SK-N-SH treated with all-trans-retinoic acid at 6 μM for 48 hours (cell line): Measurements from ENCODE around the gene MPP7.

Experiments used
- CREB5 ChIP-seq: fragments of 250-450 bp; sonication (Bioruptor Pico); IDR thresholded peaks from 2 replicates; pipeline ENCODE4 v1.5.1; 2020; ENCODE audit warnings: low read depth, mild to moderate bottlenecking, moderate library complexity
- ESRRG ChIP-seq: fragments of 250-450 bp; sonication (Bioruptor Pico); IDR thresholded peaks from 2 replicates; pipeline ENCODE4 v1.6.1; 2021; ENCODE audit warnings: mild to moderate bottlenecking
- OSR1 ChIP-seq: fragments of 250-450 bp; sonication (Bioruptor Pico); IDR thresholded peaks from 2 replicates; pipeline ENCODE4 v1.8.0; 2022; ENCODE audit warnings: moderate library complexity, mild to moderate bottlenecking, inconsistent platforms
- PATZ1 ChIP-seq: fragments of 250-450 bp; sonication (Bioruptor Pico); IDR thresholded peaks from 2 replicates; pipeline ENCODE4 v1.8.0; 2020; ENCODE audit warnings: mild to moderate bottlenecking, moderate library complexity, borderline replicate concordance
- PPARA ChIP-seq: fragments of 250-450 bp; sonication (Bioruptor Pico); IDR thresholded peaks from 2 replicates; pipeline ENCODE4 v1.5.0; 2020; ENCODE audit warnings: mild to moderate bottlenecking, borderline replicate concordance
- TOX ChIP-seq: fragments of 250-450 bp; sonication (Bioruptor Pico); IDR thresholded peaks from 2 replicates; pipeline ENCODE4 v1.8.0; 2021; ENCODE audit warnings: mild to moderate bottlenecking, moderate library complexity, borderline replicate concordance
- ZC3H10 ChIP-seq: fragments of 250-450 bp; sonication (Bioruptor Pico); IDR thresholded peaks from 2 replicates; pipeline ENCODE4 v1.5.1; 2021; ENCODE audit warnings: mild to moderate bottlenecking, moderate library complexity
- ZFP3 ChIP-seq: fragments of 250-450 bp; sonication (Bioruptor Pico); IDR thresholded peaks from 2 replicates; pipeline ENCODE4 v1.5.0; 2020; ENCODE audit warnings: mild to moderate bottlenecking, moderate library complexity
- ZNF70 ChIP-seq: fragments of 450-650 bp; formaldehyde crosslinking; IDR thresholded peaks from 2 replicates; pipeline ENCODE4 v1.5.0; 2020; ENCODE audit warnings: mild to moderate bottlenecking, moderate library complexity

DNA sequence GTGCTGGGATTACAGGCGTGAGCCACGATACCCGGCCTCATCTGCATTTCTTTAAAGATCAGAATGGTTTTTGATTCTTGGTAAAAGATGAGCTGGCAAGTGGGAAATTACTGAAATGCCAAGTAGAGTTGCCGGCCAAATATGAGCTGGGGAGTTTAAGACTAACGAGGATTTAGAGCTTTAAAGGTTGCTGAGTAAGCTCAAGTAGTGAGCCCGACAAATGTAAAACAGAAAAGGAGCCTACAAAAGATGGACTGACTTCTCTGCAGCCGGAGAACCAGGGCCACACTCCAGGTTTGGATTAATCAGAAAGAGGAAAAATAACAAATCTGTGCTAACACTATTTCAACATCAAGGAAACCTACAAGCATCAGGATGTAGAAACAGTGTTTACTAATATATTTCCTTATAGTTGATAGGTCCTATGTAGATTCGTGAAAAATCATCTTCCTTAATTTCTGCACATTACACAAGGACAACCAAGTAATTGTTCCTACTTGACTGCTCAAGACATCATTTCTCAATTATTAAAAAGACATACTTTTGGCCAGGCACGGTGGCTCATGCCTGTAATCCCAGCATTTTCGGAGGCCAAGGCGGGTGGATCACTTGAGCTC is 49.6 kb downstream of the MPP7 start:
- no peak for TF ChIP-seq ZC3H10 (CRISPR knock-in tag)
- no peak for TF ChIP-seq ZFP3 (CRISPR knock-in tag)
- no peak for TF ChIP-seq PATZ1 (CRISPR knock-in tag)
- no peak for TF ChIP-seq OSR1
- no peak for TF ChIP-seq ESRRG (CRISPR knock-in tag)
- no peak for TF ChIP-seq TOX (CRISPR knock-in tag)
- TF ChIP-seq ZNF70 = no peak
- TF ChIP-seq PPARA = no peak
- TF ChIP-seq CREB5 (CRISPR knock-in tag) = no peak
